HG03159 (cell line): Measurements from ENCODE around the gene GPSM3.
"Not testable (repeated sequence)": the region's sequence is repeated elsewhere in the genome, so short reads cannot be mapped to it uniquely, and the experiment has no call there.

ENCODE experiments used
- ATAC-seq: cut with Tn5 transposase; IDR thresholded peaks from one replicate; pipeline ENCODE4 v1.9.1; 2021; ENCODE audit warnings: mild to moderate bottlenecking, moderate library complexity; ENCODE audit not compliant: unreplicated experiment

GPSM3 gene

GRCh38 chr6:32203426-32204267 lies 11.2 kb upstream of the GPSM3 start:
- no peak for ATAC-seq

- no peak for ATAC-seq
Measured at GRCh38 chr6:32202186-32202585, 9.7 kb upstream of the GPSM3 start.

- ATAC-seq, result no peak
Measured at GRCh38 chr6:32200711-32201475, 8.4 kb upstream of the GPSM3 start.

GRCh38 chr6:32198866-32199265 lies 6.4 kb upstream of the GPSM3 start:
- ATAC-seq, result no peak

- ATAC-seq, result no peak
Measured at GRCh38 chr6:32198345-32198696, 5.9 kb upstream of the GPSM3 start.

- no peak for ATAC-seq
Measured at GRCh38 chr6:32196682-32197616, 4.5 kb upstream of the GPSM3 start.

GRCh38 chr6:32195902-32196681 lies 3.6 kb upstream of the GPSM3 start:
- ATAC-seq, result peak; percentile 76

GRCh38 chr6:32195652-32195901 lies 3.1 kb upstream of the GPSM3 start:
- peak; percentile 69 for ATAC-seq

GRCh38 chr6:32194825-32195651 lies 2.6 kb upstream of the GPSM3 start:
- no peak for ATAC-seq

GRCh38 chr6:32194388-32194787 lies 1.9 kb upstream of the GPSM3 start:
- ATAC-seq, result no peak

- ATAC-seq, result not testable (repeated sequence)
Measured at GRCh38 chr6:32193096-32193495, 653 bp upstream of the GPSM3 start.

- no peak for ATAC-seq
Measured at GRCh38 chr6:32191696-32192607, 491 bp downstream of the GPSM3 start.

- no peak for ATAC-seq
Measured at GRCh38 chr6:32190911-32191677, 1.3 kb downstream of the GPSM3 start.

GRCh38 chr6:32190054-32190851 lies 2.2 kb downstream of the GPSM3 start, which contains the start of gene PBX2:
Gene PBX2 (minus strand): TSS chr6:32190202. CDS start chr6:32189915, 287 bp downstream.
- no peak for ATAC-seq

GRCh38 chr6:32189742-32190053 lies 2.7 kb downstream of the GPSM3 start:
- no peak for ATAC-seq

GRCh38 chr6:32189069-32189741 lies 3.2 kb downstream of the GPSM3 start:
- ATAC-seq, result no peak
